Osteocyte (in vitro differentiated cells): ENCODE measurements around the gene TTC39A. TPM values are rescaled to one million over a fixed set of nuclear protein-coding genes. Genes with fewer than 3 reads are reported as not detected.

Experiments
- DNase-seq: peaks from one replicate; pipeline ENCODE4 v3.0.0; 2021; ENCODE audit warnings: mixed read lengths; ENCODE audit not compliant: unreplicated experiment; ENCODE audit errors: extremely low spot score
- H3K27ac Mint-ChIP-seq: one replicate; pipeline ENCODE4 v1.8.0; 2021; ENCODE audit warnings: mild to moderate bottlenecking, mixed read lengths; ENCODE audit not compliant: unreplicated experiment
- H3K27me3 Mint-ChIP-seq: one replicate; pipeline ENCODE4 v1.8.0; 2021; ENCODE audit warnings: mixed read lengths; ENCODE audit not compliant: unreplicated experiment
- H3K36me3 Mint-ChIP-seq: one replicate; pipeline ENCODE4 v1.8.0; 2021; ENCODE audit warnings: mixed read lengths; ENCODE audit not compliant: unreplicated experiment
- H3K4me1 Mint-ChIP-seq: one replicate; pipeline ENCODE4 v1.8.0; 2021; ENCODE audit warnings: mixed read lengths; ENCODE audit not compliant: unreplicated experiment
- H3K4me3 Mint-ChIP-seq: one replicate; pipeline ENCODE4 v1.8.0; 2021; ENCODE audit warnings: mild to moderate bottlenecking, moderate library complexity, mixed read lengths; ENCODE audit not compliant: unreplicated experiment
- H3K9me3 Mint-ChIP-seq: one replicate; pipeline ENCODE4 v1.8.0; 2021; ENCODE audit warnings: mixed read lengths; ENCODE audit not compliant: unreplicated experiment
- CTCF ChIP-seq: fragments of 200-600 bp; sonication (generic); IDR thresholded peaks from 2 replicates; pipeline ENCODE4 v1.5.0; 2021; ENCODE audit warnings: antibody characterized with exemption, mild to moderate bottlenecking, moderate library complexity
- total RNA-seq: library from RNA; stranded (reverse); gene quantifications from 2 replicates; pipeline ENCODE4 v1.2.1, GENCODE V29; 2021

TTC39A gene
- total RNA-seq, 1 donor from 2014 or later = 1.3 TPM

- H3K4me3 Mint-ChIP-seq = no peak overlapping the region
- TF ChIP-seq CTCF = no peak
Observed at GRCh38 chr1:51365774-51366173, 35.4 kb upstream of the TTC39A start.

DNA sequence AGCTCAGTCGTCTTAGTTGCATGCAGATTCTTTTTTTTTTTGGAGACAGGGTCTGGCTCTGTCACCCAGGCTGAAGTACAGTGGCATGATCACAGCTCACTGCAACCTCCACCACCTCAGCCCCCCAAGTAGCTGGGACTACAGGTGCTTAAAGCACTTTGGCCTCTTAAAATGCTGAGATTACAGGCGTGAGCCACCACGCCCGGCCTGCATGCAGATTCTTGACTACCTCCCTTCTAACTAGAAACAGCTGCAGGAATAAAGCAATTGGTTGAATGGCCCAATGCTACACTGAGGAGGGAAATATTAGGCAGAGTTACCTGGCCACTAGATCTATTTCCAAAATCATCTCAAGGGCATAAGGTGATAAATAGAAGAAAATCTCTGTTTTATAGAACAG, 29.5 kb upstream of the TTC39A start:
- no peak overlapping the region for H3K4me3 Mint-ChIP-seq
- no peak for DNase-seq
- no peaks in the 10 kb centered on the region for H3K27me3 Mint-ChIP-seq
- H3K27ac Mint-ChIP-seq = no peak overlapping the region
- H3K4me1 Mint-ChIP-seq = no peaks in the 10 kb centered on the region
- no peaks in the 10 kb centered on the region for H3K9me3 Mint-ChIP-seq
- peaks cover 35% of the 10 kb centered on the region for H3K36me3 Mint-ChIP-seq
- TF ChIP-seq CTCF = no peak

More at GRCh38 chr1:51365774-51366173, 35.4 kb upstream of the TTC39A start:
- H3K4me1 Mint-ChIP-seq = peaks cover 2% of the 10 kb centered on the region
- no peaks in the 10 kb centered on the region for H3K27me3 Mint-ChIP-seq
- no peak for DNase-seq
- peaks cover 27% of the 10 kb centered on the region for H3K36me3 Mint-ChIP-seq
- H3K9me3 Mint-ChIP-seq = no peaks in the 10 kb centered on the region
- no peak overlapping the region for H3K27ac Mint-ChIP-seq

DNA sequence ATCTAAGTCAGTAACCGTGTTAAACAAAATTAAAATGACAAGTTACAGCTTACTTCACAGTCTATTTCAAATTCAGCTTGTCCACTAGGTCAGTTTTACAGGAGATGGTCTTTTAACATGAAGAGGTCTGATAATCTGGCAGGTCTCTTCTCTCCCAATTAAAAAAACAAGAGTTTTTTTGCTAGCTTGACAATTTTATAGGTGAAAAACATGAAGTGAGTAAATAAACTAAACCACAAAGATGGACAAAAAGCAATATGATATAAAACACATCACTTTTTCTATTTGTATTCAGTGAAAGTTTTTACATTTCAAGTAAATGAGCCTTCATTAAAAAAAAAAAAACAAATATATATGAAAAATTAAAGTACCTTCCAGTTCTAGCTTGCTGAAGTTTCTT, 25.0 kb upstream of the TTC39A start:
- no peak for DNase-seq
- TF ChIP-seq CTCF = no peak
- Mint-ChIP-seq H3K9me3 (no peaks in the 10 kb centered on the region), H3K4me3 (no peak overlapping the region), H3K4me1 (no peaks in the 10 kb centered on the region), H3K27ac (no peak overlapping the region), H3K27me3 (no peaks in the 10 kb centered on the region), H3K36me3 (peaks cover 18% of the 10 kb centered on the region)

- Mint-ChIP-seq H3K36me3 (peaks cover 16% of the 10 kb centered on the region), H3K9me3 (no peaks in the 10 kb centered on the region), H3K4me3 (no peak overlapping the region), H3K4me1 (no peaks in the 10 kb centered on the region), H3K27ac (no peak overlapping the region), H3K27me3 (no peaks in the 10 kb centered on the region)
- no peak for TF ChIP-seq CTCF
- DNase-seq = no peak
Observed at GRCh38 chr1:51354416-51354815, 24.1 kb upstream of the TTC39A start.

DNA sequence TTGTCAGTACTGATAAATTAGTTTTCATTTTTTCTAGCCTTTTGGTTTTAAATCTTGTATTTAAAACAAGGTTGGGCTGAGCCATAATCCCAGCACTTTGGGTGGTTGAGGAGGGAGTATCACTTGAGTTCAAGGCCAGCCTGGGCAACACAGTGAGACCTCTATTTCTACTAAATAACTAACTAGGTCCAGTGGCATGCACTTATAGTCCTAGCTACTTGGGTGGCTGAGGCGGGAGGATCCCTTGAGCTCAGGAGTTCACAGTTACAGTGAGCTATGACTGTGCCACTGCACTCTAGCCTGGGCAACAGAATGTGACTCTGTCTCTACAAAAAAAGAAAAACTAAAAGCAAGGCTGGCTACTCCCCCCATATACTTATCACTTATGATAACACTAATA, 21.5 kb upstream of the TTC39A start:
- no peaks in the 10 kb centered on the region for H3K27me3 Mint-ChIP-seq
- no peaks in the 10 kb centered on the region for H3K4me1 Mint-ChIP-seq
- H3K36me3 Mint-ChIP-seq = peaks cover 16% of the 10 kb centered on the region
- H3K27ac Mint-ChIP-seq = no peak overlapping the region
- no peak overlapping the region for H3K4me3 Mint-ChIP-seq
- TF ChIP-seq CTCF = no peak
- H3K9me3 Mint-ChIP-seq = no peaks in the 10 kb centered on the region
- DNase-seq = no peak
